ENCODE results near the gene TMEM119. TPM values are rescaled to one million over a fixed set of nuclear protein-coding genes. Genes with fewer than 3 reads are reported as not detected.
"Not testable (repeated sequence)": the region's sequence is repeated elsewhere in the genome, so short reads cannot be mapped to it uniquely, and the experiment has no call there.

TMEM119 gene
- total and polyA plus RNA-seq, 8 donors = 1.0 to 18.8 (median 2.1) TPM

DNA sequence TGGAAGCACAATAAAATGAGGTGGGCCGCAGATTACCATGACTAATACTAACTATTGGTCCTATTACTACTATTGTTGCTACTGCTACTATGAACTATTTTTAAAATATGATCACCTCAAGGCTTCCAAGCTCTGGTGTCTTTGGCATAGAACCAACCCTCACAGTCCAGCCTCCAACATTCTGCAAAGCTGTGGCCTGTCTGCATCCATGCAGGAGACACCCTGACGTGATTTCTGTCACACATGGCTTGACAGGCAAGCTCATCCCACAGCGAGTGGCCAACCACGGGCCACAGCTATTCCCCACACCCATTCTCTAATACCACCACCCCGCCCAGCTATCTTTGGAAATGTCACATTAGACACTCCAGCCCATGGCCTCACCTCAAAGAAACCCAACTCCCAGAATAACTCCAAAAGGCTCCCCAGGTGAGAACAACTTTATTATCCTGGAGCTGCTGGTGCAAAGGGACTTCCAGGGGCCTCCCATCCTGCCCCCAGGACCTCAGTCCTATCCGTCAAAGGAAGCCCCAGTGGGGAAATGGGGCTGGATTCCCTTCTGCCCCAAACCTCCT is 21.1 kb downstream of the TMEM119 start:
- TF ChIP-seq, protein P1, sequence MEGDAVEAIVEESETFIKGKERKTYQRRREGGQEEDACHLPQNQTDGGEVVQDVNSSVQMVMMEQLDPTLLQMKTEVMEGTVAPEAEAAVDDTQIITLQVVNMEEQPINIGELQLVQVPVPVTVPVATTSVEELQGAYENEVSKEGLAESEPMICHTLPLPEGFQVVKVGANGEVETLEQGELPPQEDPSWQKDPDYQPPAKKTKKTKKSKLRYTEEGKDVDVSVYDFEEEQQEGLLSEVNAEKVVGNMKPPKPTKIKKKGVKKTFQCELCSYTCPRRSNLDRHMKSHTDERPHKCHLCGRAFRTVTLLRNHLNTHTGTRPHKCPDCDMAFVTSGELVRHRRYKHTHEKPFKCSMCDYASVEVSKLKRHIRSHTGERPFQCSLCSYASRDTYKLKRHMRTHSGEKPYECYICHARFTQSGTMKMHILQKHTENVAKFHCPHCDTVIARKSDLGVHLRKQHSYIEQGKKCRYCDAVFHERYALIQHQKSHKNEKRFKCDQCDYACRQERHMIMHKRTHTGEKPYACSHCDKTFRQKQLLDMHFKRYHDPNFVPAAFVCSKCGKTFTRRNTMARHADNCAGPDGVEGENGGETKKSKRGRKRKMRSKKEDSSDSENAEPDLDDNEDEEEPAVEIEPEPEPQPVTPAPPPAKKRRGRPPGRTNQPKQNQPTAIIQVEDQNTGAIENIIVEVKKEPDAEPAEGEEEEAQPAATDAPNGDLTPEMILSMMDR (IDR thresholded peaks at IDR 0.05) = no peak
- Histone ChIP-seq H3K27me3 (no peaks in the 10 kb centered on the region), H3K36me3 (no peaks in the 10 kb centered on the region), H3K4me3 (no peak overlapping the region), H3K4me1 (no peaks in the 10 kb centered on the region), H3K9me3 (no peaks in the 10 kb centered on the region), H3K27ac (no peak overlapping the region)
- ATAC-seq = no peak
- no peak for FAIRE-seq
- WGBS, 2 donors = 48 to 59% methylated on average over 6 of the region's 6 CpGs
- intact Hi-C loops (cut with DNase I) = no loop called here
- no peak for DNase-seq

DNA sequence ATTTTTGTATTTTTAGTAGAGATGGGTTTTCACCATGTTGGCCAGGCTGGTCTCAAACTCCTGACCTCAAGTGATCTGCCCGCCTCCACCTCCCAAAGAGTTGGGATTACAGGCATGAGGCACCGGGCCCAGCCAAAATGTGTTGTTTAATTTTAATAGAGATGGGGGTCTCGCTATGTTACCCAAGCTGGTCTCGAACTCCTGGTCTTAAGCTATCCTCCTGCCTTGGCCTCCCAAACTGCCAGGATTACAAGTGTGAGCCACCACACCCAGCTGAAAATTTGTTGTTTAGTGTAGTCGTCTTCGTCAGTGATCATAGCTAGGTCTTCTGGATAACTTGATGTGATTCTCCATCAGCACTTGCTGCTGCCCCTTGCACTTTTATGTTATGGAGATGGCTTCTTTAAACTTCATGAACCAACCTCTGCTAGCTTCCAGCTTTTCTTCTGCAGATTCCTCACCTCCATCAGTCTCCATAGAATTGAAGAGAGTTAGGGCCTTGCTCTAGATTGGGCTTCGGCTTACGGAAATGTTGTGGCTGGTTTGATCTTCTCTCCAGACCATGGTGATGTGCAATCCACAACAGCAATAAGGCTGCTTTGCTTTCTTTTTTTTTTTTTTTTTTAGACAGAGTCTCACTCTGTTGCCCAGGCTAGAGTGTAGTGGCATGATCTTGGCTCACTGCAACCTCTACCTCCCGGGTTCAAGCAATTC is 22.5 kb downstream of the TMEM119 start:
- Histone ChIP-seq H3K27ac (no peak overlapping the region), H3K9me3 (no peaks in the 10 kb centered on the region), H3K4me3 (no peak overlapping the region), H3K27me3 (no peaks in the 10 kb centered on the region), H3K4me1 (no peaks in the 10 kb centered on the region), H3K36me3 (no peaks in the 10 kb centered on the region)
- 78 to 85% methylated on average over 9 of the region's 9 CpGs for WGBS, 2 donors
- intact Hi-C loops (cut with DNase I) = no loop called here
- ATAC-seq (no peak), DNase-seq (no peak), FAIRE-seq (no peak)
- TF ChIP-seq, protein P1 (IDR thresholded peaks at IDR 0.05) = no peak

DNA sequence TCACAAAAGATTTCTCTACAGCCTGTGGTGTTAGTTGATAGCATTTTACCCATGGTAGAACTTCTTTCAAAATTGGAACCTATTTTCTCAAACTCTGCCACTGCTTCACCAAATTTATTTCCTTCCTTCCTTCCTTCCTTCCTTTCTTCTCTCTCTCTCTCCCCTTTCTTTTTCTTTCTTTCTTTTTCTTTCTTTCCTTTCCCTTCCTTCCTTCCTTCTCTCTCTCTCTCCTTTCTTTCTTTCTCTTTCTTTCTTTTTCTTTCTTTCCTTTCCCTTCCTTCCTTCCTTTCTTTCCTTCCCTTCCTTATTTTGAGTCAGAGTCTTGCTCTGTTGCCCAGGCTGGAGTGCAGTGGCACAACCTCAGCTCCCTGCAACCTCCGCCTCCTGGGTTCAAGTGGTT is 23.6 kb downstream of the TMEM119 start:
- not testable (repeated sequence) for H3K4me3 ChIP-seq, FAIRE-seq, H3K4me1 ChIP-seq, H3K36me3 ChIP-seq, H3K27me3 ChIP-seq, H3K9me3 ChIP-seq, ATAC-seq, DNase-seq, H3K27ac ChIP-seq
- intact Hi-C loops (cut with DNase I) = loop anchor here in 2 of 3 donors (5.0 kb wide), 2 partner anchors 38 to 43 kb away; no protein-coding TSS in a partner anchor
- 87 to 88% methylated on average over 1 of the region's 1 CpG for WGBS, 2 donors

DNA sequence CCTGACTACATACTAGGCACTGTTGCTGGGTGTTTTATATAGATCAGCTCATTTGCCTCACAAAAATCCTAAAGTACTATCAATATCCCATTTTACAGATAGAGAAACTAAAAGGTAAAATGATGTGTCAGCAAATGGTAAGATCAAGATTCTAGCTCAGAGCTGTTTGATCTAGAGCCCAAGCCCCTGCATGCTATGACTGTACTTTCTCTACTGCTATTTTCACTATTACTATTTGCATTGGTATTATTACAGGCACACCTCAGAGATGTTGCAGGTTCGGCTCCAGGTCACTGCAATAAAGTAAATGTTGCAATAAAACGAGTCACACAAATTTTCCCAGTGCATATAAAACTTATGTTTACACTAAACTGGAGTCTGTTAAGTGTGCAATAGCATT is 24.6 kb downstream of the TMEM119 start:
- TF ChIP-seq, protein P1 (IDR thresholded peaks at IDR 0.05) = no peak
- Histone ChIP-seq H3K27me3 (no peaks in the 10 kb centered on the region), H3K4me1 (peaks cover 0 to 6% (median 0%) of the 10 kb centered on the region in 3 donors), H3K9me3 (no peaks in the 10 kb centered on the region), H3K4me3 (no peak overlapping the region), H3K27ac (no peak overlapping the region), H3K36me3 (peaks cover 0 to 15% (median 0%) of the 10 kb centered on the region in 3 donors)
- no peak for ATAC-seq
- FAIRE-seq = no peak
- intact Hi-C loops (cut with DNase I) = loop anchor here in 2 of 3 donors (5.0 kb wide), 2 partner anchors 39 to 44 kb away; no protein-coding TSS in a partner anchor
- no peak for DNase-seq
- 34 to 55% methylated on average over 2 of the region's 2 CpGs for WGBS, 2 donors

DNA sequence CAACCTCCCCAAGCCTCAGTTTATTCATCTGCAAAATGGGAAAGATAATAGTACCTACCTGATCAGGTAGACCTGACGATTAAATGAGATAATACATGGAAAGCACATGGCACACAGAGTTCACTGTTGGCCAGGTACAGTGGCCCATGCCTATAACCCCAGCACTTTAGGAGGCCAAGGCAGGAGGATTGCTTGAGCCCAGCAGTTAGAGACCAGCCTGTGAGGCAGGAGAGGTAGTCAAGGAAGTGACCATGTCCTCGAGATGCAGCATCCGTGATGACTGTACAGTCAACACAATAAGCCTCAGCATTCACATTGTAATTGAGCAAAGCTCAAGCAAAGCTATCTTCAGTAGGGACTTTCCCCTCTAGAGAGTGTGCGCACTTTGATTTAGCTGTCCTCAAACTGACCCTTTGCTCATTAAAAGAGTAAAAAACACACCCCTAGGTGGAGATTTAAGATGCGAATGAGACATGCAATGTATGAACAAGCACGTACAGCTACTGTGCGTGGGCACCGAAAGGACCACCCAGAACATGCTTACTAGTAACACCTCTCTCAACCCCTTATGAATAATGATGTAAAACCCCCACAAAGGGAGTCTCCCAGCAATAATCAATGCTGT is 25.6 kb downstream of the TMEM119 start:
- WGBS, 2 donors = 57 to 70% methylated on average over 8 of the region's 8 CpGs
- FAIRE-seq (no peak), ATAC-seq (no peak), DNase-seq (no peak)
- H3K4me3 ChIP-seq = no peak overlapping the region
- H3K9me3 ChIP-seq = no peaks in the 10 kb centered on the region
- no peaks in the 10 kb centered on the region for H3K27me3 ChIP-seq
- TF ChIP-seq, protein P1 (IDR thresholded peaks at IDR 0.05) = no peak
- intact Hi-C loops (cut with DNase I) = loop anchor here in 2 of 3 donors (5.0 kb wide), 2 partner anchors 40 to 45 kb away; no protein-coding TSS in a partner anchor
- H3K4me1 ChIP-seq = peaks cover 0 to 7% (median 0%) of the 10 kb centered on the region in 3 donors
- peaks cover 0 to 25% (median 0%) of the 10 kb centered on the region in 3 donors for H3K36me3 ChIP-seq
- no peak overlapping the region for H3K27ac ChIP-seq

Measured in pancreas (tissue), 10 donors.